Inflammatory macrophage treated with lipopolysaccharide for 4 hours (primary cell): Measurements from ENCODE around the gene FAM78B.

Source experiments
- DNase-seq: peaks from one replicate; pipeline ENCODE4 v3.0.0-alpha.2; 2020

The FAM78B gene, protein sequence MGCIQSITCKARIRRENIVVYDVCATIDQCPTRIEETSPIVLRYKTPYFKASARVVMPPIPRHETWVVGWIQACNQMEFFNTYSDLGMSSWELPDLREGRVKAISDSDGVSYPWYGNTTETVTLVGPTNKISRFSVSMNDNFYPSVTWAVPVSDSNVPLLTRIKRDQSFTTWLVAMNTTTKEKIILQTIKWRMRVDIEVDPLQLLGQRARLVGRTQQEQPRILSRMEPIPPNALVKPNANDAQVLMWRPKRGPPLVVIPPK

DNA sequence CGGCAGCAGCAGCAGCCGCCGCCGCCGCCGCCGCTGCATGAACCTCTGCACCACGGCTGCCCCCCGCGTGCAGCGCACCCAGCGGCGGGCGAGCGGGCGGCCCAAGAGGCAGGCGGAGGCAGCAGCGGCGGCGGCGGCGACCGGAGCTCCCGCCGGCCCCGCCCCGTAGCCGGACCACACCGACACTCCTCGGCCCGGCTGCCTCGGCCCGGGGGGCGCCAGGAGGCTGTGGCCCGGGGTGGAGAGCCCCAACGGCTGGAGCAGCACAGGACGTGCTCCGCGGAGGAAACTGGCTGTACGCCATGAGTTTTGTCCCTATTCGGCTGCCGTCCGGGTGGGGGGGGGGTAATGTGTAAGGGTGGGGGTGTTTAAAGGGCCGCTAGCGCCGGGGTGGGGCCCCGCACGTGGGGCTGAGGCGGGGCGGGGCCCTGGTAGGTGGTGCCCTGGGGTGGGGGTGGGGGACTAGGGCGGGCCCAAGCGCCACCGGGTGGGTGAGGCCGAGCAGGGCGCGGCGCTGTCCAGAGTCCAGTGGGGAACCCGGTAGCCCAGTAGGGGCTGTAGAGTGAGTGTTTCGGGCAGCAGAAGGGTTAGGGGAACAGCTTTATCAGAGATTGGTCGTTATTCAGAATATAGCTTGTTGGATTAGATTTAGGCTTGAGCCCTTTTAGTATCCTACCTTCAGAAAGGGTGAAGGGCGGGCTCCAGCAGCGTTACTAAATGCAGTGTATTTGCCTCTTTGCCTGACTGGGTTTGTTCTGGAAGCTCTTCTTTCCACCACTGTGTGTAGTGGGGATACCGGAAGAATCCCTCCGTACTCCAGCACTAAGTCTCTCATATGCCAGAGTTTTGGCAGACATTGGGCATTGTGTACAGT lies at the start of gene FAM78B:
FAM78B (minus strand) TSS at position 304 of the 874 bp plus-strand sequence. CDS start 753 bp downstream, outside the sequence.
- DNase-seq: peak; percentile 15

DNA sequence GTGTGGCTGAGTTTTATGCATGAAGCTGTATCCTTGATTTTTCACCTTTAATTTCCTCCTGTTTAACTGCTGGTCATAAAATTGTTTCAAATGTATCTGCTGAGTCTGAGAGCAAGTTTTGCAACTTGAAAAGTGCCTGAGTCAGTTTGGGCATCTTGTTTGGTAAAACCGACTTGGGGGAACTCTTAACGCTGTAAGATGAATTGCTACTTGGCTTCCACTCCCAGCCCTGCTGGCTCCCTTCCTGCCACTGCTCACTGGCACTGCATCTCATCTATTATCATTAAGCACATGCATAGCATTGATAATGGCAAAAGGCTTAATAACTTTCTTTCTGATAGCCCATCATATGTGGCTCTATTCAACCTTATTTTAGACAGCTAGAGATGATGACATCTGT lies 35.7 kb upstream of the FAM78B start:
- DNase-seq: no peak

DNA sequence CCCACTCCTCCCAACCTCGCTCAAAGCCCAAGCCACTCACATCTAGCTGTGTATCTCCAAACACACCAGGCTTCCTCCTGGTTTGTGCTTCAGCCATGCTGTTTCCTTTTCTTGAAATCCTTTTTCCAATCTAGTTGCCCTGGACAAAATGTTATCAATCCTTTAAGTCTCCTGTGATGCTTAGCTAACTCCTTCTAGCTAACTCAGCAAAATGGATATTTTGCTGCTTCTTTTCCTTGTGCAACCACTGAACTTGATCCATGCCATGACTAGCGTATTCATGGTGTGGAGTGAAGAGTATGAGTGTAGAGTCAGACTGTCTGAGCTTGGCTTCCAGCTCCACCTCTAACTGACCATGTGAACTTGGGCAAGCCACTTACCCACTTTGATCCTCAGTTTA lies 33.9 kb upstream of the FAM78B start:
- DNase-seq: no peak

DNA sequence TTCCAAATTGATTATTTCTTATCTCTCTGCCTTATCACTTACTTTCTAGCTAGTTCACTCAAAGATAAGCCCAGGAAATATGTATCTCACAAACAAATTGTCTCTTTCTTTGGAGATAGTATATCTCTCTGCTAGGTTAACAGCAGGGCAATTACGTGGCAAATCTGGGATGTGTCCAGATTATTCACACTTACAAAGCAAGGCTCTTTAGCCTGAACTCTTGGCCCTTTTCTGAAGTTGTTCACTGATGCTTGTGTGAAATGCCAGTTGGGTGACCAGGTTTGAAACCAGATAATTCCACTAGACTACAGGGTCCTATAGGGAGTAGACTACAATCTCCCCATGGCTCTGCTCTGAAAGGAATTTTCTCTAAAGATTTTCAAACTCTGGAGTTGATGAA lies 30.8 kb upstream of the FAM78B start:
- no peak for DNase-seq

DNA sequence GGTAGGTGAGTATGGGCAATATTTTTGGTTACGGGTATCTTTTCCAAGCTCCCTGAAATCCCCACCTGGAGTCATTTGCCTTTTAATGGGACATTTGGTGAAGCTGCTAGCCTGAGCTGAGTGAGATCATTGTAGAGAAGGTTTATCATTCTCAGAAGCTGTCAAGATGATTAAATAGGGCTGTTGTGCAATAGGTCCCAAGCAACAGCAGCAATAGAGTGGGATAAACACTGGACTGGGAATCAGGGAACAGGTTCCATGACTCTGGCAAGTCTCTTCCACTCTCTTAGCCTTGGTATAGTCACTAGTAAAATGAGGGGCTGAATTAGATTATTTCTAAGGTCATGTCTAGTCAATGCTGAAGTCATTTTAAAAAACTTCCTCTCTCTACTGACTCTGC lies 30.3 kb upstream of the FAM78B start:
- no peak for DNase-seq

DNA sequence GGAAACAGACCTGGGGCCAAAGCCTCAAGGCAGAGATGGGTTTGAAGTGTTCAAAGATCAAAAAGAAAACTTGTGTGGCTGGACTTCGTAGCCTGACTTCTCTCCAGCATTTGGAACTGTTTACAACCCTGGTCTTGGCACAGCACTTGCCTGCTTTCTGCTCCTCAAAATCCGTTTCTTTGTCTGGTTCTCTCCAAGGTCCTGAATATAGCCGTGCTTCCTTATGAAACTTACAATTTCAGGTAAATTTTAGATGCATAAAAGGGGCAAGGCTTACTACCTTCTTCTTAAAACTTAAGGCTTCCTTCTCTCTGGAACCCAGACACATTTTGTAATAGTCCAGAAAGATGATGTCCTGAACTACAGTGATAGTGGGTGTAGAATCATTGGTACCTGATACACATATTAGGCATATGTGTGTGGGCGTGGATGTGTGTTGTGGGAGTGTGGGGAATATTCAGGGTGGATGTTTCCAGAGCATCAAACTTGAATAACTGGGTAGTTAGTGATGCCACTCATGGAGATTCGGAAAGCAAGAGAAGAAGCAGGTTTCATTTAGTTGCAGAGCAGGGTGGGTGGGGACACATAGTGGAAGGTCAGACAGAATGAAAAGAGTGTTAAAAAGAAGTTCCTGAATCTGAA lies 26.4 kb upstream of the FAM78B start:
- no peak for DNase-seq

DNA sequence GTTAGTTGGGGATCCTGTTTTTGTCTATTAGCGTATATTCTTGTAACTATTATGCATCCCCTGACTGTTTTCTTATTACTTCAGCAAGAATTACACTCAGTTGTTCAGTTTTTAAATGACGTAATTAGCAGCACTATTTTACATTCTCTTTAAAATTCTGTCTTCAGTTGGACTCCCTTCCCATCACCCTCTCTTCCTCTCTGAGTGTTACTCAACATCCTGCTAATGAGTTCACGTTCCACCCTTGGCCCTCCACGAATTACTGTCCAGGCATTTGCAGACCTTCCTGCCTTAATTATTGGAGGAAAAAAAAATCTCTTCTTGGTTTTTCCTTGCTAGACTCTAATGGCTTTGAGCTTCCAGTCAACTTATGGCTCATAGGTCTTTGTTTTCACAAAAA lies 23.6 kb upstream of the FAM78B start:
- no peak for DNase-seq

DNA sequence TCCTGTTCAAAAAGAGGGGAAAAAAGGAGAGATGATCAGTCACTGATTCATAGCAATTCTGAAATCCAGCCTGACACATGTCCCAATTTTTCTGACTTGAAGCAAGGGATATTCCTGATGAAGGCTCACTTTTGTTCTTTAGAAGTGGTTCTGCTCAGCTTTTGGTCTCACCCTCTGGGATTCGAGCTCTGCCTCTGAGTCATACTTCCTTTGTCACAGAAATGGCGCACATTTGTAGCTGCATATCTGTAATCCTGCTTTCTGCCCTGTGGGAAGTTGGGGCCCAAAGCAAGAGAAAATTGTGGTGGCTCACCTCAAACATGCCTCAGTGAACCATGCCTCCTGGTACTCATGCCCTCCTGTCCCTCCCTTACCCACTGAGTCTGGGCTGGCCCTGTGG lies 22.3 kb upstream of the FAM78B start:
- DNase-seq: no peak

DNA sequence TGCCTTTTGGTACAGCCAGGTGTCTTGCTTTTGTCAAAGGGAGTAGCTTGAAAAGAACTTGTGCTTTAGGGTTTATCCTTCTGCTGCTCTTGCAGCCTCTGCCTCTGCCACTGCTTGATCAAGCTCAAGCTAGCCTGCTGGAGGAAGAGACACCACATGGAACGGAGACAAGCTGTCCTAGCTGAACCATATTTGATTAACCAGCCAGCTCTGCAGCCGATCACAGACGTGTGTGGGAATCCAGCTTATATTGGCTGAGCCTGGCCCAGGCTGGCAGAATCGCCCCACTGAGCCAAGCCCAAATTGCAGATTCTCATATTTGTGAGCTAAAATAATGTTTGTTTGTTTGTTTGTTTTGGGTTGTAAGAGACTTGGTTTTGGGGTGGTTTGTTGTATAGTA lies 18.7 kb upstream of the FAM78B start:
- DNase-seq: no peak

DNA sequence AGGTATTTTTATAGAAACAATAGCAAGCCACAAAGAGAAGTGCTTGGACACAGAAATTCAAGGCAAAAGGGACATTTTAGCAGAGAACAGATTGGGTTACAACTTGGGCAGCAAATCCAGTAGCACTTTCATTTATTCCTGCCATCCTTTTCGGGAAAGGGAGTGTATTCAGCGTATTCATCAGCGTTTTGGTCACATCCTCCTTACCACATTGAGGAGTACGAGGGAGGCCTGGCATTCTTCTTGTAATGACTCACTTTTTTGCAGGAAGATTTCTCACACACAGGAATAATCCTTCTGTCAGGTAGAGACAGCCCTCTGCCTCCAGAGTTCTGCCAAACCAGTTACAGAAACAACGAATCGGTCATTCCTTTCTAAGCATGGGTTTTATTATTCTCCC lies 18.1 kb upstream of the FAM78B start:
- no peak for DNase-seq

DNA sequence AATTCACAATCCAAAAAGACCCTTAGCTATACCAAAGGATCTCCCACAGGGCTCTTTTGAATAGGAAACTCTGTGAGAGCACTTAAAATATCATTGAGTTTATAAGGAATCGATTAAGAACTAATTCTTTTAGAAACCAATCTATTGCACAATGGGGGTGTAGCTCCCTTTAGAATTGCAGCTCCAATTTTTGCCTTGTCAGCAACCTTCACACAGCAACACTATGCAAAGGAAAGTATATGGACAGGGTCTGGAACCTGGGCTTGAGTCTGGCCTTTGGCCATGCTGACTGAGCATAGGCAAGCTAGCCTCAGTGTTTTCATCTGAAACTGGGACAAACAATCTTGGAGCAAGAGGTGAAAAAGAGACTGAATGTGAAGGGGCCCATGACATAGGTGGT lies 17.2 kb upstream of the FAM78B start:
- no peak for DNase-seq

DNA sequence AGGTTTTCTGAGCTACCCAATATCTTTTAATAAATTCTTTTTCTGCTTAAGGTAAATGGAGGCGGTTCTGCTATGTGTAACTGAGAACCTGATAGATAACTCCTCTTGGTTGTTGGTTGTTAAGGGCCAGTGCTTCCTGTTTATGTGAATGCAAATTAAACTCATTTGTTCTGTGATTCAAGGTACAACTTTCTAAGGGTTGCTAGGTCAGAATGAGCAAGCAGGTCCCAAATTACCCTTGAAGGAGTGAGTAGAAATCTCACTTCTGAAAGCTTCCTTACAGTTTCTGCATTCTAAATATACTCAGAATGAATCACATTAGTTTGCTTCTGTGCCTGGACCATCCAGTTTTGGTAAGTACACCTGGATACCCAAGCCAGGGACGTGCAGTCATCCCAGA lies 15.5 kb upstream of the FAM78B start:
- no peak for DNase-seq

DNA sequence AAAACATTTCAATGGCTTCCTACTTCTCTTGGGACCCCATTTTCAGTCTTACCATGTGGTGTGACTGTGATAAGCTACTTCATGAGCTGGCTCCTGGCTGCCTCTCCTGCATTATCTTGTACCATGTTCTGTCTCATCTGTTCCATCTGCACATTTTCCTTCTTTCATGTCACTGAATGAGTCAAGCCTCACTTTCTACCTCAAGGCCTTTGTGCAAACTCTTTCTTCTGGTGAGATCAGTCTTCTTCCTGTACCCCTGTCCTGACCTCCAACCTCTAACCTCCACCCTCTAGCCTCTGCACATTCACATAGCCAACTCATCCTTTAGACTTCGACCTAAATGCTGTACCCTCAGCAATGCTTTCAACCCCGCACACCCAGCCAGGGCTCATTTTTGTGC lies 9.6 kb upstream of the FAM78B start:
- no peak for DNase-seq

DNA sequence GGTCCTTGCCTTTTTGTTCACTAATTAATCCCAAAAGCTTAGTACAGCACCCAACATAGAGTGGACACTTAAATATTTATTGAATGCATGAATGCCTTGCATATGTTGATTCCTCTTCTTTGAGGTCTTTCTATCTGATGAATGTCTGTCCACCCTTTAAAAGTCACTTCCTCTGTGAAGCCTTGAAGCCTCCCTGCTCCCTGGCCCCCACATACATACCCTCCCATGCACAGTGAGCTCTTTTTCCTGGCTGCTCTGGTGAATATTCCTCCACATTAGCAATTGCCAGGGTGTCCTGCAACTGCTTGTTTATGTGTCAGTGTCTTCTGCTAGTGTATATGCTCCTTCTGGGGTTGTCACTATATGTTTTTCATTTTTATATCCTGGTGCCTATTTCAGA lies 8.2 kb upstream of the FAM78B start:
- no peak for DNase-seq

DNA sequence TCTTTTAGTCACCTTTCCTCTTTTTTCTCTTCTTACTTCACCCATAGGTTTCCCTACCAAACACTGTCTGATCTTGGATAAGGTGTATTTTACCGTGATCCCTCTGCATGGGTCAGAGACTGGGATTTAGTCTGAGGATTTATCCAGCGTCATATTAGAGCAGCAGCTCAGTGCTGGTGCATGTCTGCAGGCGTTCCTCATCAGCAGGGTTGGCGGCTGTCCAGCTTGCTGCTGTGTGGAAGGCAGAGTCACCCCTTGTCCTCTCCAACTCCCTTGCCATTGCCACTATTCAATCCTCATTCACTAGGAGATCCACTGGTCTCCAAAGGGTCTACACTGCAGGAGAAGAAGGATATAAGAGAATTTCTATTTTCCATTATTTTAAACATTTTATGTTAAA lies 7.3 kb upstream of the FAM78B start:
- DNase-seq: no peak

DNA sequence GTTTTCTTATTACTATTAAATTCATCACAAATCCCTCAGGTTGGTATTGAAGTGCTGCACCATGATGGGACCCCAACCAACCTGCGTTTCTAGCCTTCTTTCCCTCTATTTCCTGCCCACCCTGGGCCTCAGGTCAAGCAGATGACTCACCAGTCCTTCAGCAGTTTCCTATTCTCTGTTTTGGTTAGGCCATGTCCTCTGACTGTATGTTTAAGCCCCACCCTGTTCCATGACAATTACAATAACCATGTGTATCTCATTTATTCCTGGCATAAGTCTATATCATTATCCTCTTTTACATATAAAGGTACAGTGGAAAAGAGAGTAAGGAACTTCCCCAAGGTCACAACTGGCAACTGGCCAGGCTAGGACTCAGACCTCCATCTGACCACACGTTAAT lies 5.3 kb upstream of the FAM78B start:
- no peak for DNase-seq

DNA sequence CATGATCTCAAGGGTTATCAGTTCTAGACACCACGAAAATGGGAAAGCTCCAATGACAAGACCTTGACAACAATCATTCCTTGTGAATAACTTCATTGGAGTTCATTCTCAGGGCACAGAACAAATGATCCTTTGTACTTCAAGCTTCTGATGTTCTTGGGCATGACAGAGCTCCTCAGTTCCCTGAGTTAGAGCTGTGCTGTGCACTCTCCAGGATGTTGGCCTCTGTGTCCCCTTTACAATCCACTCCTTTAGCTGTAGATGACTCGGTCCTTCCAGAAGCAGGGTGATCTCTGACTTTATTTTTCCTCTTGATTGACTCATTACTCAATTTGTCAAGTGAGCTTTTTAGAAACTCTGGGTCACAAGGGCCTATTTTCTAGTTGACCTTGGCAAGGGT lies 3.9 kb upstream of the FAM78B start:
- DNase-seq: no peak

DNA sequence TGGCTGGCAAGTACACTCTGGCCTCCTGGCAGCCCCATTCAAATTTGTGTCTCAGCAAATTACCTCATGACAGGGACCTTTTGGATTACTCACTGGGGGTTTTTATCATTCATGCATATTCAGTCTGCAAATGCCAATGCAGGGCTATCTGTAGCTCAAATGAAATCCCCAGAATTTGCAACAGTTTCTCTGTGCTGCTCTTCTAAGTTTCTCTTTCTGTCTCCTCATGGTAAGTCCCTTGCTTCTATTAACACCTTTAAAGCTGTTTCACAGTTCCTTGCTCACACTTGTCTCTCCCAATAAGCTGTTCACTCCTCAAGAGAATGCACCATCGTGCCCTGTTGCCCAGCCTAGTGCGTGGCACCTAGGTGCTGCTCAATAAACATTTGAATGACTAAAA lies 3.3 kb upstream of the FAM78B start:
- peak; percentile 4 for DNase-seq

DNA sequence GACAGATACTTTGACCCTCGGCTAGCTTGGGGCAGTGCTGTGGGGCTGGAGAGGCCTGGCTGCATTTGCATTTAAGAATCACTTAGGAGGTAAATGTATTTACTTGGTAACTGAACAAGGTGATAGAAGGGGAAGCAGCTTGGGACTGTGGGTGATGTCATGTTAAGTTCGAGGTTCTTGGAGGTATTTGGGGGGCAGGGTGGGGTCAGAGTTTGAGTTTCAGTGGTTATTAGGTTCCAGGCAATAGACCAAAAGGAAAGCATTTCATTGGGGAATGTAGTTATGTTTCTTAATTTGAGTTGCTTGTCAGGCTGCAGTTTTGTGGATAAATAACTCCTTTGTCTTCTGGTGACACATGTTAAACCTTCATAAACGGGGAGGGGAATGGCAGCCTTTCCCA lies 2.4 kb upstream of the FAM78B start:
- no peak for DNase-seq

DNA sequence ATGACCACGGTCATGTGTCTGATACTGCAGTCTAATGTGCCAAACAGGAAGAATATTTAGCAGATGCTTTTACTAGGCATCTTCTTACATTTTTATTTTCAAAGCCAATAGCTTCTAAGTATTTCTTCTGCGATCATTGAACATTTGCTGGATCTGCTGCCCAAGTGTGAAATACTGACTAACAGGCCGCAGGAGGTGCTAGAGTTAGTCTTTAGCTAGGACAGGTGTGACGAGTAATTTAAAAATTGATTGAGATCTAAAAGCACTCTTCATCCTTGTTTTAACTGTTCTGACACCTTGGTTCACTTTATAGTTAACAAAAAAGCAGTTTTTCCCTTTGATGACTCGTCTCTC lies 748 bp upstream of the FAM78B start:
- DNase-seq: no peak

DNA sequence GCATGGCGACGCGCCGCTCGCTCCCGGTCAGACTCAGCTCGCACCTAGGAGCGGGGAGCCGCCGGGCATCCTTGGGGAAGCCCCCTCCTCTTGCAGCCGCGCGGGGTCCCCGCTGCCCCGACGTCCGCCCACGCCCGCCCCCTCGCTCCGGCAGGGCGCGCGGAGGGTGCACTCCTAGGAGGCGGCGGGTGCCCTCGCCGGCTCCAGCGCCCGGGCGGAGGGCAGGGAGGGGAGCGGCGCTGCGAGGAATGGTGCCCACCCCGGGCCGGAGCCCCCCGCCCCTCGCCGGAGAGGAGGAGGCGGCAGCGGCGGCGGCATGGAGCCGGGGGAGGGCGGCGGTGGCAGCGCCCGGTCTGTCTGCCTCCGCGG lies 488 bp downstream of the FAM78B start:
- no peak for DNase-seq

DNA sequence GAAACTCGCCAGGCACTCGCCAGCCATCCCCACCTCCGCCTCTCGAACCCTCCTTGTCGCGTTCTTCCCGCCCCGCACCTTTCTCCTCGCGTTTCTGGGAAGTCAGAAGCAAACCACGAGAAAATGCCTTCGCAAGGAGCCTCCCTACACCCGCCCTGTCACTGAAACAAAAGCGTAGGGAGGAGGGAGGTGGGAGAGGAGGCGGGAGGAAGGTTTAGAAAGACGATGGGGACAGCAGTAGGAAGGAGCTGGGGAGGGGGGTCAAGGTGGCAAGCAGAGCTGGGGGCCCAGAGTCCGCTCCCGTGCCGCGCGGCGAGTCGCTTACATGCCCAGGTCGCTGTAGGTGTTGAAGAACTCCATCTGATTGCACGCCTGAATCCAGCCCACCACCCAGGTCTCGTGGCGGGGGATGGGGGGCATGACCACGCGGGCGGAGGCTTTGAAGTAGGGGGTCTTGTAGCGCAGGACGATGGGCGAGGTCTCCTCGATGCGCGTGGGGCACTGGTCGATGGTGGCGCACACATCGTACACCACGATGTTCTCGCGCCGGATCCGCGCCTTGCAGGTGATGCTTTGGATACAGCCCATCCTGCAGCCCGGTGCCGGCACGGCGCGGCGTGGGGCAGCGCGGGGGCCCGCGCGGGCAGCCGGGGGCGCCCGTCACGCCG lies 1.0 kb downstream of the FAM78B start:
- no peak for DNase-seq

DNA sequence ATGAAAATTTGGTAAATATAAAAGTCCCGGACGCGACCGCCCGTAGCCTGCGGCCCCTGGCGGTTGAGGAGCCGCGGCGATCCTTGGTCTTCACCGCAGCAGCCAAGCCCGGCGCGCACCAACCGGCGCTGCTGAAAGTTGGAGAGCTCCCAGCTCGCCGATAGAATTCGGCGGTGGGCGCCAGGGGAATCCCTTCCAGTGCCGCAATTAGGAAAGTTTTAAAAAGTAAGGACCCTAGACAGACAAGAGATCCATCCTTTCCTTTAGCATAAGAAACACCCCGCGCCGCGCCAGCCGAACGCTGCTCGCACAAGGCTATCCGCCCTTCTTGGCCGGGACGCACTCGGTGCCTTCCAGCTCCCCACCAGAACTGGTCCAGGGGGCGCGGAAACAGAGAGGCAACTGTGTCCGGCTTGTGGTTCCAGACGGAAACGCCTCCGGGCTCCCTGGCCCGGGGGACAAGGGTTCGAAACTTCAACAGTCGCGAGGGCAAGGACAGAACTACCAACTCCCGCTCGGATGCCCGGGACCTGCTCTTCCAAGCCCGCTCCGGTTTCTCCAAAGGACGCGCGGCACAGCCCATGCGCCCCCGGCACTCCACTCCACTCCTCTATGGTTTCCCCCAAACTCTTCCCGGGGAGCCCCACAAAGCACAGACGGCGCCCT lies 1.7 kb downstream of the FAM78B start:
- DNase-seq: peak; percentile 13
